Measurements from ENCODE around the gene CELF4.

CELF4 gene

GRCh38 chr18:37565101-37565976 lies at the start of gene CELF4:
Gene CELF4, minus strand, starts transcription at chr18:37565798.
- no peaks in the 10 kb centered on the region for H3F3A ChIP-seq (ENCODE audit: control insufficient read depth, insufficient read depth)
- TF ChIP-seq CTCF (IDR thresholded peaks at IDR 0.05; ENCODE audit: low read depth, low read length, poor library complexity, severe bottlenecking) (no peak), EZH2phosphoT487 (IDR thresholded peaks at IDR 0.05; ENCODE audit: borderline replicate concordance, low read length) (no peak)
- H4K20me1 ChIP-seq (ENCODE audit: control insufficient read depth, insufficient read depth, low read depth, low read length), result no peaks in the 10 kb centered on the region
- H3K9me3 ChIP-seq (ENCODE audit: control insufficient read depth, insufficient read depth, low read length), result no peaks in the 10 kb centered on the region
- H3K27ac ChIP-seq (ENCODE audit: low read depth, low read length), result no peak within 1 kb of the TSS
- H3K4me1 ChIP-seq (ENCODE audit: control insufficient read depth, low read length), result no peaks in the 10 kb centered on the region
- no peaks in the 10 kb centered on the region for H3K27me3 ChIP-seq (ENCODE audit: control insufficient read depth, low read length)
- H3K79me2 ChIP-seq (ENCODE audit: control insufficient read depth, low read length), result no peaks in the 10 kb centered on the region
- no peak within 1 kb of the TSS for H3K4me2 ChIP-seq (ENCODE audit: low read length)
- H3K9me2 ChIP-seq (replicated peaks; ENCODE audit: control insufficient read depth, low read length), result no peaks in the 10 kb centered on the region
- H3K4me3 ChIP-seq (ENCODE audit: low read length), result no peak within 1 kb of the TSS
- H3K36me3 ChIP-seq (ENCODE audit: control insufficient read depth, low read length), result no peaks in the 10 kb centered on the region

- no peaks in the 10 kb centered on the region for H4K20me1 ChIP-seq (ENCODE audit: control insufficient read depth, insufficient read depth, low read depth, low read length)
- H3F3A ChIP-seq (ENCODE audit: control insufficient read depth, insufficient read depth), result no peaks in the 10 kb centered on the region
- no peaks in the 10 kb centered on the region for H3K79me2 ChIP-seq (ENCODE audit: control insufficient read depth, low read length)
- H3K4me3 ChIP-seq (ENCODE audit: low read length), result no peak overlapping the region
- no peaks in the 10 kb centered on the region for H3K4me1 ChIP-seq (ENCODE audit: control insufficient read depth, low read length)
- no peak overlapping the region for H3K4me2 ChIP-seq (ENCODE audit: low read length)
- no peaks in the 10 kb centered on the region for H3K9me2 ChIP-seq (replicated peaks; ENCODE audit: control insufficient read depth, low read length)
- no peaks in the 10 kb centered on the region for H3K9me3 ChIP-seq (ENCODE audit: control insufficient read depth, insufficient read depth, low read length)
- H3K36me3 ChIP-seq (ENCODE audit: control insufficient read depth, low read length), result no peaks in the 10 kb centered on the region
- H3K27me3 ChIP-seq (ENCODE audit: control insufficient read depth, low read length), result no peaks in the 10 kb centered on the region
- H3K27ac ChIP-seq (ENCODE audit: low read depth, low read length), result no peak overlapping the region
- no peak for TF ChIP-seq EZH2phosphoT487 (IDR thresholded peaks at IDR 0.05; ENCODE audit: borderline replicate concordance, low read length)
- no peak for TF ChIP-seq CTCF (IDR thresholded peaks at IDR 0.05; ENCODE audit: low read depth, low read length, poor library complexity, severe bottlenecking)
Observed at GRCh38 chr18:37613253-37613565, 47.6 kb upstream of the CELF4 start.

GRCh38 chr18:37612524-37613252 lies 47.1 kb upstream of the CELF4 start:
- Histone ChIP-seq H3K9me3 (ENCODE audit: control insufficient read depth, insufficient read depth, low read length) (no peaks in the 10 kb centered on the region), H3K36me3 (ENCODE audit: control insufficient read depth, low read length) (no peaks in the 10 kb centered on the region), H3K4me2 (ENCODE audit: low read length) (no peak overlapping the region), H3F3A (ENCODE audit: control insufficient read depth, insufficient read depth) (no peaks in the 10 kb centered on the region), H3K9me2 (replicated peaks; ENCODE audit: control insufficient read depth, low read length) (no peaks in the 10 kb centered on the region), H3K27ac (ENCODE audit: low read depth, low read length) (no peak overlapping the region), H3K4me1 (ENCODE audit: control insufficient read depth, low read length) (no peaks in the 10 kb centered on the region), H3K79me2 (ENCODE audit: control insufficient read depth, low read length) (no peaks in the 10 kb centered on the region), H3K4me3 (ENCODE audit: low read length) (no peak overlapping the region), H4K20me1 (ENCODE audit: control insufficient read depth, insufficient read depth, low read depth, low read length) (no peaks in the 10 kb centered on the region), H3K27me3 (ENCODE audit: control insufficient read depth, low read length) (no peaks in the 10 kb centered on the region)
- TF ChIP-seq EZH2phosphoT487 (IDR thresholded peaks at IDR 0.05; ENCODE audit: borderline replicate concordance, low read length) (no peak), CTCF (IDR thresholded peaks at IDR 0.05; ENCODE audit: low read depth, low read length, poor library complexity, severe bottlenecking) (no peak)
